Peyer's patch (tissue), 4 donors: ENCODE results near the gene PHYHIPL.

Experiments used
- POLR2A ChIP-seq, 2 donors: fragments of 450-650 bp; IDR thresholded peaks; one replicate each; pipeline ENCODE4 v1.5.1; 2017; ENCODE audit warnings: antibody characterized with exemption in 2 of 2, mild to moderate bottlenecking in 2 of 2, moderate library complexity in 2 of 2
- TF ChIP-seq, protein P1 (sequence below), 6 experiments: fragments of 450-650 bp in 4 of 6; fragments of 200-600 bp in 2 of 6; sonication (generic) in 1 of 6; IDR thresholded peaks; one replicate each; pipeline ENCODE4 v1.5.1; 2017 to 2019; ENCODE audit warnings: antibody characterized with exemption in 6 of 6, mild to moderate bottlenecking in 3 of 6, moderate library complexity in 1 of 6

DNA sequence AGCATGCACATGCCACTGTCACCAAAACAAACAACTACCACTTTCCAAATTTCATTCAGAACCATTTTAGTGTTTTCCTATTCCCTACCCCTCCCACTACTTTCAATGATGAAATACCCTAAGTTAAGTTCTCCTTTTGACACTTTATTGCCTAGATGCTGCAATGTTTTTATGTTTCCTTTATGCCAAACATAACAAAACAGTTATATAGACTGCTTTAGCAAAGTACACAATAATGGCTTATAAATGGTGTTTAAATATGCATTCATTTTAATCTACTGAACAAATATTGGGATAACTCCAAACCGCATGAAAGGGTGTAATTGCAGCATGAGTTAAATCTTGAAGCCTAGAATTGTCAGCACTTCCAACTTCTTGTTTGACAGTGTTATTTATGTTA is 69.2 kb downstream of the PHYHIPL start:
- TF ChIP-seq, protein P1, sequence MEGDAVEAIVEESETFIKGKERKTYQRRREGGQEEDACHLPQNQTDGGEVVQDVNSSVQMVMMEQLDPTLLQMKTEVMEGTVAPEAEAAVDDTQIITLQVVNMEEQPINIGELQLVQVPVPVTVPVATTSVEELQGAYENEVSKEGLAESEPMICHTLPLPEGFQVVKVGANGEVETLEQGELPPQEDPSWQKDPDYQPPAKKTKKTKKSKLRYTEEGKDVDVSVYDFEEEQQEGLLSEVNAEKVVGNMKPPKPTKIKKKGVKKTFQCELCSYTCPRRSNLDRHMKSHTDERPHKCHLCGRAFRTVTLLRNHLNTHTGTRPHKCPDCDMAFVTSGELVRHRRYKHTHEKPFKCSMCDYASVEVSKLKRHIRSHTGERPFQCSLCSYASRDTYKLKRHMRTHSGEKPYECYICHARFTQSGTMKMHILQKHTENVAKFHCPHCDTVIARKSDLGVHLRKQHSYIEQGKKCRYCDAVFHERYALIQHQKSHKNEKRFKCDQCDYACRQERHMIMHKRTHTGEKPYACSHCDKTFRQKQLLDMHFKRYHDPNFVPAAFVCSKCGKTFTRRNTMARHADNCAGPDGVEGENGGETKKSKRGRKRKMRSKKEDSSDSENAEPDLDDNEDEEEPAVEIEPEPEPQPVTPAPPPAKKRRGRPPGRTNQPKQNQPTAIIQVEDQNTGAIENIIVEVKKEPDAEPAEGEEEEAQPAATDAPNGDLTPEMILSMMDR (IDR thresholded peaks at IDR 0.05) = no peak
- TF ChIP-seq POLR2A (IDR thresholded peaks at IDR 0.05) = no peak
